GM13977 (cell line): Measurements from ENCODE around the gene SFTPA2.
"Not testable (repeated sequence)": the region's sequence is repeated elsewhere in the genome, so short reads cannot be mapped to it uniquely, and the experiment has no call there.

Experiments
- DNase-seq: peaks from one replicate; pipeline ENCODE4 v3.0.0; 2012; ENCODE audit warnings: low spot score
- CTCF ChIP-seq: IDR thresholded peaks from 2 replicates; pipeline ENCODE4 v1.5.1; 2012; ENCODE audit warnings: mild to moderate bottlenecking, control low read depth; ENCODE audit not compliant: insufficient read depth; ENCODE audit errors: extremely low read depth, missing control alignments
- in situ Hi-C: fragments of 300-500 bp; cut with MboI; formaldehyde crosslinking; loops from one replicate; pipeline ENCODE4 v1.12.0; 2022; ENCODE audit warnings: low sequenced_read_pairs, low pct_unique_long_range_greater_than_20kb, mixed read lengths, inconsistent platforms; ENCODE audit not compliant: unreplicated experiment

SFTPA2 gene

DNA sequence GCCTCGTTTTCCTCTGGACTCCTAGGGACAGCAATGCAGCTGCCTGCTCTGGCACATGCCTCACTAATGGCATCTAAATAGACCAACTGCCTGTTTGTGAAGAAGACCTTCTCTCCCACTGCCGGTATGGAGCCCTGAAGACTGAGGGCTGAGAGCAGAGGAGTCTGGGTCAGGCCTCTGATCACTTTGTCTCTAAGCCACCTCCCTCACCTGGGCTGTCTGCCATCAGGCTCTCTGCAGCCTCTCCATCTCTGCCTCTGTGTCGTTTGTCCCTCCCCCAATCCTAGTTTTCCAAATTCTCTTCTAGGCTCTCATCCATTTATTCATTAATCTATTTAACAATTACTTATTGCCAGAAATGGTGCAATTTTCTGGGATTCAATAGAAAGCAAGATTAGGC lies 35.3 kb upstream of the SFTPA2 start:
- in situ Hi-C loops: no loop called here
- no peak for DNase-seq
- TF ChIP-seq CTCF: no peak

- DNase-seq, in situ Hi-C loops: not testable (repeated sequence)
Observed at GRCh38 chr10:79594565-79594964, 34.4 kb upstream of the SFTPA2 start.

DNA sequence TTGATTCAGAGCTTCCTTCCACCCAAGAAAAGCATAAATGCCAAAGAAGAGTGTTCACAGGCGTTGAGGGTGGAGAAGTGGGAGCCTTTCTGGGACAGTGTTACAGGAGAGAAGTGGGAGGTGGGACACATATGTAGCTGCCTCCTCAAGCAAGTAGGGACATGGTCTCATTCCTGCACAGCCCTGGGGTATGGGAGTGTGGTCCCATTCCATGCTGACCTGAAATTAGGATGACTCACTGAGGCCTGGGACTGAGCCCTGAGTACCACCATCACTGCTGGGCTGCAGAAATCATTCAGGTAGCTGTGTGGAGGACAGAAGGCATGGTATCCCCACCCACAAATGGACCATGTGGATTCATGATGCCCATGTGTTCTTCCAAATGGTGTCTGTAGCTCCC lies 33.2 kb upstream of the SFTPA2 start:
- DNase-seq: no peak
- in situ Hi-C loops: no loop called here
- no peak for TF ChIP-seq CTCF

GRCh38 chr10:79588800-79589199 lies 28.6 kb upstream of the SFTPA2 start:
- TF ChIP-seq CTCF: no peak
- in situ Hi-C loops: no loop called here

DNA sequence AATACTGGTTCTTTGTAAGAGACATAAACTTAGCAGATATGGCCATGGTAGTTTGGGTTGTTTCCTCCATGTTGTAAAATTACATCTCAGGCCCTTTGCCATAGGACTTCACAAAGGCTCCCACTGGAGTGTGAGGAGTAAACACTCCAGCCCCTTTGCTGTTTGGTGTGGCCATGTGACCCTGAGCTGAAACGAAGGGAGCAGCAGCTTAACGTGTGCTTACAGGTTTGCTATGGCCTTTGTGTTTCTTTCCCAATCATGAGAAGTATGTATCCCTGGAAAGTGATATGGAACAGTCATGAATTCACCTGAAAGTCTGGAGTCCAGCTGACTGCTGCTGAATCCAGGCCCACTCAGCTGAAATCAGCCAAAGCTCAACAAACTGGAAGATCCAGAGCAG lies 26.7 kb upstream of the SFTPA2 start:
- in situ Hi-C loops: no loop called here
- no peak for DNase-seq
- no peak for TF ChIP-seq CTCF

More at GRCh38 chr10:79588800-79589199, 28.6 kb upstream of the SFTPA2 start:
- no peak for DNase-seq

DNA sequence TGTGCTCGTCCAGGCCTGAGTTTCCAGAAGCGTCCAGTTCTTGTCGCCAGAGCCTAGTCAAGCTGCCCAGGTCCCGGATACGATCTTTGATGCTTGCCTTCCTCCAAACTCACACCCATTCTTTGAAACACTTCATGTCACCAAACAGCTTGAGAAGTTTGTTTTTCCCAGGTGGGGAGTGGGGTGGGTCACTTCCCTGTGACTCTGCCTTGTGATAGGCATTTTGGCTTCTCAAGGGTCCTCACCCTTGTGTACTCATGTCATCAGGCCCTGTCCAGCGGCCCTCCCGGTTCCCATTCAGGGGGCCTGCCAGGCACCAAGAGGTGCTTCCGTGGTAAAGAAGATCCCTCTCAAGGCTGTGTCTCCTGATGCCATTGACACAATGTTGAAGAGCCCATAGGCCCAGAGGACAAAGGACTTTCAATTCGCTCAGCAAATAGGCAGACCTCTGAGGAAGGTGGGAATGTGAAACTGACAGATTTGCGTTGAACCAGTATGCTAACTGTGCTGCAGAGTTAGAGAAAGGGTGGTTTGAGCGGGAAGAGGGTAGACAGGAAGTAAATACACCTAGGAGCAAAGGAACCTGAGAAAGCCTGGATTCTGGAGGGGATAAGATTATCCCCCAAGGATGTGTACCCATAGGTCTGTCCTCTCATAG lies 25.8 kb upstream of the SFTPA2 start:
- in situ Hi-C loops: no loop called here
- no peak for DNase-seq
- no peak for TF ChIP-seq CTCF

GRCh38 chr10:79583488-79584024 lies 23.3 kb upstream of the SFTPA2 start:
- DNase-seq: no peak
- in situ Hi-C loops: no loop called here
- TF ChIP-seq CTCF: no peak

GRCh38 chr10:79582954-79583353 lies 22.7 kb upstream of the SFTPA2 start:
- not testable (repeated sequence) for DNase-seq

More at GRCh38 chr10:79582954-79583353, 22.7 kb upstream of the SFTPA2 start:
- in situ Hi-C loops: not testable (repeated sequence)
